Fibroblast of lung (primary cell): ENCODE data around the gene GRP.

ENCODE experiments used
- CTCF ChIP-seq, 2 donors: IDR thresholded peaks in 1 of 2; conservative IDR thresholded peaks in 1 of 2; 1 replicate in 1 of 2; 2 replicates in 1 of 2; pipeline ENCODE4 v1.5.1; 2011 to 2012; ENCODE audit warnings: low read length in 2 of 2, control low read depth in 1 of 2, inconsistent platforms in 1 of 2, low read depth in 1 of 2, mild to moderate bottlenecking in 1 of 2
- EZH2 ChIP-seq: IDR thresholded peaks from 2 replicates; pipeline ENCODE4 v1.5.1; 2012; ENCODE audit warnings: low read length, control low read depth, mild to moderate bottlenecking; ENCODE audit errors: missing control alignments

- TF ChIP-seq CTCF (conservative IDR thresholded peaks at IDR 0.05 in 1 of 2, IDR thresholded peaks at IDR 0.05 in 1 of 2; ENCODE audit: low read depth in 1 of 2, low read length in 2 of 2) (no peak), EZH2 (no peak)
These were observed 58.8 kb downstream of the GRP start for GRCh38 chr18:59278793-59279192.
